Measurements from ENCODE around the gene SLC12A6. TPM values are rescaled to one million over a fixed set of nuclear protein-coding genes. Genes with fewer than 3 reads are reported as not detected.
"Not testable (repeated sequence)": the region's sequence is repeated elsewhere in the genome, so short reads cannot be mapped to it uniquely, and the experiment has no call there.

Gene SLC12A6
- polyA plus RNA-seq, 3 donors from 2014 or later: 0.35 to 7.8 (median 3.3) TPM

DNA sequence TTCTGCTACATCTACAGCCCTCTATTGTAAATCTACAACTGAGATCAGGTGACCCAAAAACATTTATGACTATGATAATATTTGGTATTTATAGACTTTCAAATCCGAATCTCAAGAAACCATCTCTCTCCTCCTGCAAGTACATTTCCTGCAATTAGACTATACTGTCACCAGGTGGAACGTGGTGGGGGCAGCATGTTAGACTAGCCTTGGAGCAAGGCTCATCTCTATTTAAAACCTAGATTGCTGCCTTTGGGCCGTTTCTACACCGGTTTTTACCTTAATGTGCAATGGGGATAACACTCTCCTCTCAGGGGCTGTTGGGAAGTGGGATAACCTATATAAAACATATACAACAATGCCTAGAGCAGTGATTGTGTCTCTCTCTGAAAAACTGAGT, 123.9 kb downstream of the SLC12A6 start:
- H3K36me3 Mint-ChIP-seq: no peaks in the 10 kb centered on the region
- peaks cover 10 to 12% of the 10 kb centered on the region in 2 donors for H3K4me1 Mint-ChIP-seq
- no peak overlapping the region for H3K4me3 Mint-ChIP-seq
- no peak overlapping the region for H3K27ac Mint-ChIP-seq
- DNase-seq: no peak
- peaks cover 0 to 2% (median 0%) of the 10 kb centered on the region in 3 donors for H3K27me3 Mint-ChIP-seq (ENCODE audit: low read depth in 3 of 3)
- peaks cover 0 to 2% (median 0%) of the 10 kb centered on the region in 6 donors for H3K9me3 Mint-ChIP-seq

DNA sequence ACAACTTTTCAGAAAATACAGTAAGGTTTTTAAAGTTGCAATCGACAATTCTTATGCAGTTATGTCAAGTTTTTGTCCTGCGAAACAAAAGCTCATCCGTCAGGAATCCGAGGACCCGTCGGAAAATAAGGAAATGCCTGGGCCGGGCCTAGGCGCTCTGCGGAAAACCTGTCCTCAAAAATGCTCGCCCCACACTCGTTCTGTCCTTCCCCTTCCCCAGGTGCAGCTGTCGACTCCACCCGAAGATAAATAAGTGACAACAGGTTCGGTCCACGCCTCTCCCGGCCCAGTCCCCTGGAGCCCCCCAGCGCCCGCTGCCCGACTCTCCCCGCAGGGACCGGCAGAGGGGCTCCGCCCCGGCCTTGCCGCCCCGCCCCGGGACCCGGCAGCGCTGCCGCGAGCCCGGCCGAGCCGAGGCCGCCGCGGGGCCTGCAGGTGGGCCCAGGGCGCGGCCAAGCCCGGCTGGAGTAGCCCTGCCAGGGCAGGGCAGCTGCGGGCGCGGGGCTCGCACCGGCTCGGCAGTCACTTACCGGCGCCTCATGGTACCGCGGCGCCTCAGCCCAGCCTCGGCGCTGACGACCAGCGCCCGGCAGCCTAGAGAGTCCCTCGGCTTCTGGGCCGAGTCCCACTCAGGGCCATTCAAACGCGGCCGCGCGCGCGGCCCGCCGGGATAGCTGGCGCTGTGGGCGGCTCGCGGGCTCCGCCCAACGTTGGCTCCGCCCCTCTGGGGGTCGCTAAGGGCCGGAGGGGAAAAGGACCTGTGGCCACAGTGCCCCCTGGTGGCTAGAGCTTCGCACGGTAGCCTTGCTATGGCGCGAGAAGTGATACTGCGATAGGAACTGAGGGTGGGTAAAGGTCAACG, 127.9 kb downstream of the SLC12A6 start, which contains the start of gene KATNBL1:
Gene KATNBL1, minus strand, starts transcription at position 676 of the 862 bp plus-strand sequence. CDS start 46,420 bp downstream, outside the sequence.
- DNase-seq: peak; percentile 90 to 93 (median 91)
- Mint-ChIP-seq H3K9me3 (peaks cover 0 to 2% (median 0%) of the 10 kb centered on the region in 6 donors), H3K4me1 (peaks cover 21 to 30% of the 10 kb centered on the region in 2 donors), H3K4me3 (peak within 1 kb of the TSS; percentile 86 to 91 (median 89)), H3K27ac (peak within 1 kb of the TSS; percentile 74 to 91 (median 82)), H3K27me3 (ENCODE audit: low read depth in 3 of 3) (peaks cover 0 to 2% (median 1%) of the 10 kb centered on the region in 3 donors), H3K36me3 (no peaks in the 10 kb centered on the region)

DNA sequence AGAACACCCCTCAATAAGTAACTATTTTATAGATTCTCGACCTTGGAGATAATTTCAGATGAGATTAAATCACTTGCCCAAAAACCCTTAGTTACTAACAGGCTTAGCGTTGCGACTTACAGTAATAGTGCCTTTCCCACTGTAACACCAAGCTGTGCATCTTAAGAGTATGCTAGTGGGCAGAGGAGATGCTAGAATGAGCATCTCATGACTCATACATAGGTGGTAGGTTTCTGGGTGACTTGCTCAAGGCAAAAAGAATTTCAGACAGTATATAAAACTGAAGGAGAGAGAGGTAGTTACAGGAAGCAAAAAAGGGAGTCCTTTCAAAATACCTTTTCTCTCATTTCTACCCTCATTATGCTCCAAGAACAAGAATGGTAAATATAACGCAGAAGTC, 131.6 kb downstream of the SLC12A6 start:
- Mint-ChIP-seq H3K27me3 (ENCODE audit: low read depth in 3 of 3) (peaks cover 0 to 1% (median 0%) of the 10 kb centered on the region in 3 donors), H3K4me3 (no peak overlapping the region), H3K4me1 (peaks cover 21 to 38% of the 10 kb centered on the region in 2 donors), H3K27ac (no peak overlapping the region), H3K36me3 (no peaks in the 10 kb centered on the region), H3K9me3 (no peaks in the 10 kb centered on the region)
- DNase-seq: no peak

DNA sequence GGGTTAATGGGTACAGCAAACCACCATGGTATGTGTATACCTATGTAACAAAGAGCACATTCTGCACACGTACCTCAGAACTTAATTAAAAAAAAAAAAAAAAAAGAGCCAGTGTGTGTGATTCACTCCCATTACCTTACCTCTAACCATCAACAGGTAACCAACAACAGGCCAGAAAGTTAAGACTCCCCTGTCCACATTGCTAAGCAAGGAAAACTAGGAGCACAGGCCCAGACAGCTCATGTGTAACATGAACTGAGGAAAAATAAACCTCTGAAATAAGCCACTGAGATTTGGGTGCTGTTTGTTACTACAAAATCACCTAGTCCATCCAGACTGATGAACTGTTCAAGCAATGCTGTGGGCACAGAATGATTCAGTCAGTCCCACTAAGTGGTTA, 133.6 kb downstream of the SLC12A6 start:
- no peak for DNase-seq
- H3K27ac Mint-ChIP-seq: no peak overlapping the region
- peaks cover 16 to 28% of the 10 kb centered on the region in 2 donors for H3K4me1 Mint-ChIP-seq
- H3K4me3 Mint-ChIP-seq: no peak overlapping the region
- H3K36me3 Mint-ChIP-seq: peaks cover 0 to 7% (median 0%) of the 10 kb centered on the region in 3 donors
- H3K9me3 Mint-ChIP-seq: no peaks in the 10 kb centered on the region
- H3K27me3 Mint-ChIP-seq (ENCODE audit: low read depth in 3 of 3): peaks cover 0 to 1% (median 0%) of the 10 kb centered on the region in 3 donors

DNA sequence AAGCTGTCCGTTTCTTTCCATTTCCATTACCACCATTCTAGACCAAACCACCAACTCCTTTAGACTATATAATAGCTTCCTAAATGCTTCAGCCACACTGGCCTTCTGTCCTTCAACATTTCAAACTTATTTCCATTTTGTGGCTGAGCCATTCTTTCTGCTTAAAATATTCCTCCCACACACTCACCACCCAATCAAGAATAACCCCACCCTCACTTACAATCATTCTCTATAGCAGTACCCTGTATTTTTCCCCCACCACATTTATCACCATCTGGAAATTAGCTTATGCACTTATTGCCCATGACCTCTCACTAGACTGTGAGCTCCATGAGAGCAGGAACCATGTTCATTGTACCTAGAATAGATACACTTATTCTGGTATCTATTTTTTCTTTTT, 134.3 kb downstream of the SLC12A6 start:
- H3K27me3 Mint-ChIP-seq (ENCODE audit: low read depth in 3 of 3): peaks cover 0 to 2% (median 0%) of the 10 kb centered on the region in 3 donors
- DNase-seq: no peak
- peaks cover 11 to 27% of the 10 kb centered on the region in 2 donors for H3K4me1 Mint-ChIP-seq
- H3K4me3 Mint-ChIP-seq: no peak overlapping the region
- H3K36me3 Mint-ChIP-seq: peaks cover 0 to 7% (median 6%) of the 10 kb centered on the region in 3 donors
- no peak overlapping the region for H3K27ac Mint-ChIP-seq
- no peaks in the 10 kb centered on the region for H3K9me3 Mint-ChIP-seq

DNA sequence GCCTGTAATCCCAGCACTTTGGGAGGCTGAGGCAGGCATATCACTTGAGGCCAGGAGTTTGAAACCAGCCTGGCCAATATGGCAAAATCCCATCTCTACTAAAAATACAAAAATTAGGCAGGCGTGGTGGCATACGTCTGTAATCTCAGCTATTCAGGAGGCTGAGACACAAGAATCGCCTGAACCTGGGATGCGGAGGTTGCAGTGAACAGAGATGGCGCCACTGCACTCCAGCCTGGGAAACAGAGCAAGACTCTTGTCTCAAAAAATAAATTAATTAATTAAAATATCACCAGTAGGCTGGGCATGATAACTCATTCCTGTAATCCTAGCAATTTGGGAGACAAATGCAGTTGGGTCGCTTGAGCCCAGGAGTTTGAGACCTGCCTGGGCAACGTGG, 144.3 kb downstream of the SLC12A6 start:
- not testable (repeated sequence) for DNase-seq; H3K27ac Mint-ChIP-seq; H3K9me3 Mint-ChIP-seq; H3K4me3 Mint-ChIP-seq; H3K36me3 Mint-ChIP-seq; H3K27me3 Mint-ChIP-seq (ENCODE audit: low read depth in 3 of 3)
- peaks cover 9 to 13% of the 10 kb centered on the region in 2 donors for H3K4me1 Mint-ChIP-seq

DNA sequence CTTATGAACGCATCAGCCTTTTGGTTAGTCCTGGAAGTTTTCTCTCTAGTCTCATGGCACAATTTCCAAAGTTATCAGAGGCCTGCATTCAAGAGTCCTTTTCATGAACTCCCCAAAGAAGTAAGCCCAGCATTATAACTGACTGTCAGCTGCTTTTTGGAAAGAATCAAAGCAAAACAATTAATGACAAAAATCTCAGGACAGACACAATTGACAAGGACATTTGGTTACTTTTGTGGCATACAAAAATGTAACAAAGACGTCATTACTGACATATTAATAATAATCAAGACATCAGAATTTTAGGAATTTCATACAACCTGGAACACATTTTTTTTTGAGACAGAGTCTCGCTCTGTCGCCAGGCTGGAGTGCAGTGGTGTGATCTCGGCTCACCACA, 148.9 kb downstream of the SLC12A6 start:
- Mint-ChIP-seq H3K4me3 (no peak overlapping the region), H3K4me1 (peaks cover 13 to 17% of the 10 kb centered on the region in 2 donors), H3K9me3 (no peaks in the 10 kb centered on the region), H3K36me3 (peaks cover 0 to 5% (median 0%) of the 10 kb centered on the region in 3 donors), H3K27ac (no peak overlapping the region), H3K27me3 (ENCODE audit: low read depth in 3 of 3) (peaks cover 0 to 4% (median 0%) of the 10 kb centered on the region in 3 donors)
- no peak for DNase-seq

DNA sequence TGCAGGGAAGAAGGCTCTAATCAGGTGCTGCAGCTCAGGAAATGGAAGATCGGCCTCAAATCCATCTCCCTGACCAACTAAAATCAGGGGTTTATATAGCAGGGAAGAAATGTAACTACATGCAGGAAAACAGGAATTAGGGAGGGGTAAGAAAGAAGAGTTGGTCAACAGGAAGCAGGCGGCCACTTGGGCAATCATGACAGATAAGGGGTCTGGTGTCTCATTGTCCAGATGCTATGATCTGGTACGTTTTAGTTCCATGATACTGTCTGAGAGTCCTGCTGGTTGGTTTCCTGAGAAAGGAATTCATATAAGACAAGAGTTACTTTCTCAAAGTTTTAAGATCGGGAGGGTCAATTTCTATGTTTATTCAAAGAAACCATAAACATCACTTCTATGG, 151.9 kb downstream of the SLC12A6 start:
- peaks cover 0 to 8% (median 0%) of the 10 kb centered on the region in 3 donors for H3K36me3 Mint-ChIP-seq
- H3K4me3 Mint-ChIP-seq: no peak overlapping the region
- H3K27ac Mint-ChIP-seq: no peak overlapping the region

DNA sequence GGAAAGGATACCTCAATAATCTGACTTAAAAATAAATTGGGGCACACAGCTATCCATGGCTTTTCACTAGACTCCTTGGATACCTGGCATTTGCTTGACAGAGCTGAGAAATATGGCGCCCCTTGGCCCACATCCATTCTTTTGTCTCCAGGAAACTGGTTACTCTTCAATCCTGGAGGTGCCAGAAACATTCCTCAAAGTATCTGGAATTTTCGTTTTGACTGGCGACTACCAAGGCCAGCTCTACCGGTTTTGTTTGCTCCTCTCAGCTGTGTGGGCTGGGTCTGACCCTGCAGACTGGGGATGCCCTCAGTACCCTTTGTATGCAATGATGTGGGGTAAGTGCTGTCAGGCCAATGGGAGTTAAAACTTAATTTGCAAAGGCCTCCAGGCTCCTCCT, 154.6 kb downstream of the SLC12A6 start:
- H3K36me3 Mint-ChIP-seq: peaks cover 0 to 8% (median 0%) of the 10 kb centered on the region in 3 donors
- H3K4me1 Mint-ChIP-seq: peaks cover 12 to 34% of the 10 kb centered on the region in 2 donors
- peaks cover 0 to 4% (median 0%) of the 10 kb centered on the region in 3 donors for H3K27me3 Mint-ChIP-seq (ENCODE audit: low read depth in 3 of 3)
- no peak overlapping the region for H3K4me3 Mint-ChIP-seq
- no peak overlapping the region for H3K27ac Mint-ChIP-seq
- no peaks in the 10 kb centered on the region for H3K9me3 Mint-ChIP-seq
- no peak for DNase-seq

More for the DNA sequence above, 151.9 kb downstream of the SLC12A6 start:
- no peaks in the 10 kb centered on the region for H3K9me3 Mint-ChIP-seq
- H3K27me3 Mint-ChIP-seq (ENCODE audit: low read depth in 3 of 3): peaks cover 0 to 4% (median 0%) of the 10 kb centered on the region in 3 donors
- DNase-seq: no peak
- peaks cover 17 to 18% of the 10 kb centered on the region in 2 donors for H3K4me1 Mint-ChIP-seq

Other genes with a start within 250 kb of the SLC12A6 start
- gene EMC7, start 235.9 kb downstream of the SLC12A6 start, polyA plus RNA-seq: 100 to 1,000 TPM; 132 to 209 (median 169) TPM
- gene PGBD4, start 235.7 kb downstream of the SLC12A6 start, polyA plus RNA-seq: under 1 TPM; 0.53 to 0.90 (median 0.87) TPM
- gene KATNBL1, start 127.7 kb downstream of the SLC12A6 start, polyA plus RNA-seq: 10 to 100 TPM; 24.7 to 30.5 (median 26.9) TPM
- gene EMC4, start 112.8 kb downstream of the SLC12A6 start, polyA plus RNA-seq: 100 to 1,000 TPM; 186 to 340 (median 228) TPM
- gene NOP10, start 5.4 kb upstream of the SLC12A6 start, polyA plus RNA-seq: 100 to 1,000 TPM; 350 to 457 (median 379) TPM
- not detected for gene NUTM1, start 5.5 kb upstream of the SLC12A6 start, polyA plus RNA-seq
- 1 to 10 TPM; 7.0 to 9.2 (median 7.3) TPM for gene LPCAT4, start 29.4 kb upstream of the SLC12A6 start, polyA plus RNA-seq
- gene GOLGA8A, start 100.0 kb upstream of the SLC12A6 start, polyA plus RNA-seq: under 1 TPM; 0.73 to 0.98 (median 0.84) TPM
- 1 to 10 TPM; 2.5 to 6.3 (median 5.6) TPM for gene GOLGA8B, start 245.9 kb upstream of the SLC12A6 start, polyA plus RNA-seq

All from immature natural killer cell (primary cell).